ENCODE measurements around the gene CHST15.

CHST15 gene

DNA sequence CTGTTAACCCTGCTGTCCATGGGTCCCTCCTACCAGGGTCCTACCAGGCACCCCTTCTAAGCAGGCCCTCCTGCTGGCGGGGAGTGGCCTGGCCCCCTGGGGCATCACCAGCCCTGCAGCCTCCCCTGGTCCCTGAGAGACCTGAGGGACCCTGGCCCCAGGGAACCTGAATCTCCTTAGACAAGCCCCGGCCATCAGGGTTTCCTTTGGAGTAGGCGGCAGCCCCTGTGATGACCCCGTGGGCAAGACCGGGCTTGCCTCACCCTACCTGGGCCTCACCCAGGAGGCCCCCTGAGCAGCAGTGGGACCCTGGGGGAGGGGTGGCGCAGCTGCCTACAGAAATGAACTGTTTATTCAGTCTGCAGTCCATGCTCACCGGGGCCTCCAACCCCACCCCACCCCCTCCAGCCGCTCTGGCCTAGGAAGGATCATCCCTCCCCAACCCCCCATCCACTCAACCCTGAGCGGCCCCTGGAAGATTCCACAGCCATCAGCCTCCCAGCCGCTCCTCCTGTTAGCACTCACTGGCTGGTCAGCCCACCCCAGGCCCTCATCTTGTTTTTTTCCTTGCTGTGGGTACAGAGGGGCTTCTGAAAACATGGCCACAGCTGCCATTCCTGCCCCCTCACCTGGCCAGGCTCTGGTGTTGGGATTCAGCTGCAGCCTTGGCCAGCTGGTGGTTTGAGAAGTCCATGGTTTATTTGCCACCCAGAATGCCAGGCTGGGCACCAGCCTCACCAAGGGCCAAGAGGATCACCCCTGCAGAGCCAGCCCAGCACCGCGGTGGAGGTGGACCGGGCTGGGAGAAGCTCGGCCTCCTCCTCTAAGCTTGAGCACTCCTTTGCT lies 34.8 kb upstream of the CHST15 start:
- DNase-seq (ENCODE audit: low read depth, low spot score) = no peak
- TF ChIP-seq, protein P1, sequence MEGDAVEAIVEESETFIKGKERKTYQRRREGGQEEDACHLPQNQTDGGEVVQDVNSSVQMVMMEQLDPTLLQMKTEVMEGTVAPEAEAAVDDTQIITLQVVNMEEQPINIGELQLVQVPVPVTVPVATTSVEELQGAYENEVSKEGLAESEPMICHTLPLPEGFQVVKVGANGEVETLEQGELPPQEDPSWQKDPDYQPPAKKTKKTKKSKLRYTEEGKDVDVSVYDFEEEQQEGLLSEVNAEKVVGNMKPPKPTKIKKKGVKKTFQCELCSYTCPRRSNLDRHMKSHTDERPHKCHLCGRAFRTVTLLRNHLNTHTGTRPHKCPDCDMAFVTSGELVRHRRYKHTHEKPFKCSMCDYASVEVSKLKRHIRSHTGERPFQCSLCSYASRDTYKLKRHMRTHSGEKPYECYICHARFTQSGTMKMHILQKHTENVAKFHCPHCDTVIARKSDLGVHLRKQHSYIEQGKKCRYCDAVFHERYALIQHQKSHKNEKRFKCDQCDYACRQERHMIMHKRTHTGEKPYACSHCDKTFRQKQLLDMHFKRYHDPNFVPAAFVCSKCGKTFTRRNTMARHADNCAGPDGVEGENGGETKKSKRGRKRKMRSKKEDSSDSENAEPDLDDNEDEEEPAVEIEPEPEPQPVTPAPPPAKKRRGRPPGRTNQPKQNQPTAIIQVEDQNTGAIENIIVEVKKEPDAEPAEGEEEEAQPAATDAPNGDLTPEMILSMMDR (IDR thresholded peaks at IDR 0.05; ENCODE audit: low read depth, low read length) = no peak
- in situ Hi-C loops (cut with HindIII; ENCODE audit: low sequenced_read_pairs) = no loop called here

DNA sequence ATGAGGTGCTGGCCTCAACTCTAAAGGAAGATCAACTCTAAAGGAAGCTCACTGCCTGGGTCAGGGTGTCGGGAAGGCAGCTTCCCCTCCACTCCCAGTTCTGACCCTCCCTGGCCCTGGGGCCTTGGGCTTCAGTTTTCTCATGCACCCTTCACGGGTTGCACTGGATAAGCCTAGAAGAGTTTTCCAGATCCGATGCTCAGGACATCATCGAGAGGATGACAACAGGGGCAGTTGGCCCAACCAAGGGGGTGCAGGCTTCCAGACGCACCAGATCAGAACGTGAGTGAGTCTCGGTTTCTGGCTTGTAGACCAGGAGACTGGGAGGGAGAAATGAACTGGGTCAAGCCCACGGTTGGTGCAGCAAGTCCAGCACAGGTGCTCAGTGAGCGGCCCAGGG lies 34.2 kb upstream of the CHST15 start:
- DNase-seq (ENCODE audit: low read depth, low spot score) = no peak
- in situ Hi-C loops (cut with HindIII; ENCODE audit: low sequenced_read_pairs) = no loop called here
- TF ChIP-seq, protein P1 (IDR thresholded peaks at IDR 0.05; ENCODE audit: low read depth, low read length) = no peak
- H3K4me3 ChIP-seq (ENCODE audit: low read depth, low read length) = no peak overlapping the region

More for the DNA sequence above, 34.8 kb upstream of the CHST15 start:
- H3K4me3 ChIP-seq (ENCODE audit: low read depth, low read length) = no peak overlapping the region

DNA sequence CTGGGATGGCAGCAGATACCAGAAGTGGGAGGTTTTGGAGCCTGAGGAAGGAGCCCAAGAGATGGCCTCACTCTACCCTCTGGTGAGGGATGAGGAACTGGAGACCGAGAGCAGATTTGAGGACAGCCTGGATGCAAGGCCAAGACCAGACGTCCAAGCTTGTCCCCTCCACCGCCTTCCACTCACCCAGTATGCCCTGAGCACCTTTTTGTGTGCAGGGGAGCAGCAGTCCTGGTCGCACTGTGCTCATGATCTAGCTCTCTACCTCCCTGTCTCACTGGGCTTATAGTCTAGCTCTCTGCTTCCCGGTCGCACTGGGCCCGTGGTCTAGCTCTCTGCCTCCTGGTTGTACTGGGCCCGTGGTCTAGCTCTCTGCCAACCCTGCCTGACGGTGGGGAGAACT lies 33.6 kb upstream of the CHST15 start:
- no peak overlapping the region for H3K4me3 ChIP-seq (ENCODE audit: low read depth, low read length)
- DNase-seq (ENCODE audit: low read depth, low spot score) = no peak
- in situ Hi-C loops (cut with HindIII; ENCODE audit: low sequenced_read_pairs) = no loop called here
- TF ChIP-seq, protein P1 (IDR thresholded peaks at IDR 0.05; ENCODE audit: low read depth, low read length) = no peak

DNA sequence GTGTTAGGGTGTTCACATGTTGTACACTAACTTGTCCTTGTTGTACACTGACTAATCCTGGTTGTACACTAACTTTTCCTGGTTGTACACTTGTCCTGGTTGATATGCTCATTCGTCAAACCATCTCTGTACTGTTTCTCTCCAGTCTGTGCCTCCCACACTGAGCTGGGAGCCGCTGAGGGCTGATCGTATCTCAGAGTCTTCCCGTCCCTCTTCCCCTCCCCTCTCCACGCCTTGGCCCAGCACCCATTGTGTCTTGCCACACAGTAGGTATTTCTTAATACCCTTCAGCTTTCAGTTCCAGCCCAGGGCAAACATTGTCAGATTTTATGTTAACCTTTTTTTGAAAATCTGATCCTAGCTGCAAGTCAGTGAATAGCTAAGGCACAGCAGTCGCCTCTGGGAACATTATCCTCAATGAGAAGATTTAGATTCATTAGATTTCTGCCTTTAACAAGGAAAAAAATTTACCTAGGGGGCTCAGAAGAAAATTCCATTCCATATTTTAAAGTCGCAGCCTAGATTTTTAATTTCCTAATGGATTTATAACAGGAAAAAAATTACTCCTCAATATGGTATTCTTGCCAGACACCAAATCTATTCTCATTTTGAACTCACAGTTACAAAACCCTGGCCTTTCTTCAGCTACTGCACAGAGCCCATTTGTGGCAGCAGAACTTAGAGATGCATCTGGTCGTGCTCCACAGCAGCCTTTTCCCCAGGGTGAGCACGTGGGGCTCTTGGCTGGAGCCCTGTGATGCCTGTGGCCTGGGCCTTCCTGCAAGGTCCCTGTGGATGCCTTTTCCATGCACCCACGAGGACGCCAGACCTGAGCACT lies 33.0 kb upstream of the CHST15 start:
- in situ Hi-C loops (cut with HindIII; ENCODE audit: low sequenced_read_pairs) = no loop called here
- TF ChIP-seq, protein P1 (IDR thresholded peaks at IDR 0.05; ENCODE audit: low read depth, low read length) = no peak
- DNase-seq (ENCODE audit: low read depth, low spot score) = no peak
- H3K4me3 ChIP-seq (ENCODE audit: low read depth, low read length) = no peak overlapping the region

DNA sequence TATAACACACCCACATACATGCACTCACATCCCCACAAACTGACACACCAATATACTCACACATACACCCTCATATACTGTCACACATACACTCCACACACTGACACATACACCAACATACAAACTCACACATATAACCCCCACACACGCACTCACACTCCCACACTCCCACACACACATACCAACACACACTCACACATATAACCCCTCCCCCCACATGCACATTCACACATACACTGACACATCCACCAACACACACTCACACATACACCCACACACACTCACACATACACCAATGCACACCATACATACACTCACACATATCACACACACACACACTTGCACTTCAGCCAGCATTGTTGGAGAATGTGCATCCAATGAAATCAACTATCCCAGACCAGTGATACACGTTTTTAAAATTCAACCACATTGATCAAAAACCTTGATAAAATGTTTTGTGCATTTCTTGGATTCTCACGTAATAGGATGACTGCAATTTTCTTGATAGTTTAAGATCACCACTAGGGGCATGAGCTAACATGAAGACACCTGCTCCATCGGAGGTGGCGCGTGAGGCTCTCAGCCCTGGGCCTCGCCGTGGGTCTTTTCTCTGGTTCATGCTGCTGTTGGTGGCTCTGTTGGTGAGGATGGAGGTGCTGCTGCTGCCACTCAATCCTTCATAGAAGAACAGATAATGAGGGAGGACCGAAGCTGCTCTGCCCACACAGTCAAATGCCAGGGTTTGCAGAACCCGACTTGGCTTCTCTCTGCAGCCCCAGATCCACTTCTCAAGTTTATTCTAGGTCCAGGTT lies 32.1 kb upstream of the CHST15 start:
- TF ChIP-seq, protein P1 (IDR thresholded peaks at IDR 0.05; ENCODE audit: low read depth, low read length) = peak; percentile 43
- DNase-seq (ENCODE audit: low read depth, low spot score) = no peak
- H3K4me3 ChIP-seq (ENCODE audit: low read depth, low read length) = no peak overlapping the region
- in situ Hi-C loops (cut with HindIII; ENCODE audit: low sequenced_read_pairs) = no loop called here

DNA sequence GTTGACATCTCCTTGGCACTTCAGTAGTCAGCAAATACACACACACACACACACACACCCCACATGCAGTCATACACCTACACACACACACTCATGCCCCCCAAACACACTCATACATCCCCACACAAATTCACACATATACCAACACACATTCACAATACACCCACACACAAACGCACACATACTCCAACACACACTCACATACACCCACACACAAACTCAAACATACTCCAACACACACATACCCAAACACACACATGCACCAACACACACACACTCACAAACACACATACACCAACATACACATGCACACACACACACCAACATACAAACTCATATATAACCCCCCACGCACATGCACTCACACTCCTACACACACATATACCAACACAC lies 31.4 kb upstream of the CHST15 start:
- no peak for DNase-seq (ENCODE audit: low read depth, low spot score)
- TF ChIP-seq, protein P1 (IDR thresholded peaks at IDR 0.05; ENCODE audit: low read depth, low read length) = no peak
- in situ Hi-C loops (cut with HindIII; ENCODE audit: low sequenced_read_pairs) = no loop called here
- H3K4me3 ChIP-seq (ENCODE audit: low read depth, low read length) = no peak overlapping the region

Data from astrocyte of the spinal cord (primary cell).